ENCODE data around the gene DTX3. TPM values are rescaled to one million over a fixed set of nuclear protein-coding genes. Genes with fewer than 3 reads are reported as not detected.

The DTX3 gene
- total RNA-seq, 1 experiment from 2014 or later, result 0.37 TPM

DNA sequence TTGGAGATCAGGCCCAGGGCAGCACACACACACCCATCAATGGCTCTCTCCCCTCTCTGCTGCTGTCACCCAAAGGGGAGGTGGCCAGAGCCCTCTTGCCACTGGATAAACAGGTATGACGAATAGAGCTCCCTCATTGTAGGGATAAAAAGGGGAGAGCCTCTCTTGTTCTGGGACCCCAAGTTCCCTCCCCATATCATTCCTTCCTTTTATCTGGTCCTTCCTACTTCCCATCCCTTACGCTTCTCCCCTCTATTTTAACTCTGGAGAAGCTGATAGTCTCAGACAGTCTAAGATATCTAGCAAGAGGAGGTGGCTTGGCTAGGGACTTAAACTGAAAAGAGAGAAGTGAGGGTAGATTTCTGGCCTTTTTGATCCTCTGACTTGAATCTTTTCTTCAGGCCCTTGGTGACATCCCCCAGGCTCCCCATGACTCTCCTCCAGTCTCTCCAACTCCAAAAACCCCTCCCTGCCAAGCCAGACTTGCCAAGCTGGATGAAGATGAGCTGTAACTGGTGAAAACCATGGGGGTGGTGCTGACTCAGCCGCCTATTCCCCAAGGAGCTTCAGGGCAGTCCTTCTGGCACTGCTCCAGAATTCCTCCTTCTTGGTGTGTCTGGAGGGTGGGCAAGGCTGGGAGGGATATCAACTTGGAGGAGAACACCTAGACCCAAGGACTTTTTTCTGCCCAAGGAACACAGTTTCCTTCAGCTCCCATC is 11.9 kb downstream of the DTX3 start (continued):
- TF ChIP-seq, protein P1, sequence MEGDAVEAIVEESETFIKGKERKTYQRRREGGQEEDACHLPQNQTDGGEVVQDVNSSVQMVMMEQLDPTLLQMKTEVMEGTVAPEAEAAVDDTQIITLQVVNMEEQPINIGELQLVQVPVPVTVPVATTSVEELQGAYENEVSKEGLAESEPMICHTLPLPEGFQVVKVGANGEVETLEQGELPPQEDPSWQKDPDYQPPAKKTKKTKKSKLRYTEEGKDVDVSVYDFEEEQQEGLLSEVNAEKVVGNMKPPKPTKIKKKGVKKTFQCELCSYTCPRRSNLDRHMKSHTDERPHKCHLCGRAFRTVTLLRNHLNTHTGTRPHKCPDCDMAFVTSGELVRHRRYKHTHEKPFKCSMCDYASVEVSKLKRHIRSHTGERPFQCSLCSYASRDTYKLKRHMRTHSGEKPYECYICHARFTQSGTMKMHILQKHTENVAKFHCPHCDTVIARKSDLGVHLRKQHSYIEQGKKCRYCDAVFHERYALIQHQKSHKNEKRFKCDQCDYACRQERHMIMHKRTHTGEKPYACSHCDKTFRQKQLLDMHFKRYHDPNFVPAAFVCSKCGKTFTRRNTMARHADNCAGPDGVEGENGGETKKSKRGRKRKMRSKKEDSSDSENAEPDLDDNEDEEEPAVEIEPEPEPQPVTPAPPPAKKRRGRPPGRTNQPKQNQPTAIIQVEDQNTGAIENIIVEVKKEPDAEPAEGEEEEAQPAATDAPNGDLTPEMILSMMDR (IDR thresholded peaks at IDR 0.05 in 2 of 3, conservative IDR thresholded peaks at IDR 0.05 in 1 of 3; ENCODE audit: borderline replicate concordance in 1 of 3, insufficient read depth in 1 of 3, low read depth in 2 of 3, low read length in 2 of 3), result no peak
- no peak for TF ChIP-seq CBX3 (IDR thresholded peaks at IDR 0.05; ENCODE audit: low read depth)
- no peak for TF ChIP-seq ZFX (IDR thresholded peaks at IDR 0.05)
- TF ChIP-seq FOSL1 (IDR thresholded peaks at IDR 0.05; ENCODE audit: low read depth), result no peak
- TF ChIP-seq YY1 (IDR thresholded peaks at IDR 0.05; ENCODE audit: extremely low read depth, insufficient replicate concordance, low read depth, low read length), result no peak

DNA sequence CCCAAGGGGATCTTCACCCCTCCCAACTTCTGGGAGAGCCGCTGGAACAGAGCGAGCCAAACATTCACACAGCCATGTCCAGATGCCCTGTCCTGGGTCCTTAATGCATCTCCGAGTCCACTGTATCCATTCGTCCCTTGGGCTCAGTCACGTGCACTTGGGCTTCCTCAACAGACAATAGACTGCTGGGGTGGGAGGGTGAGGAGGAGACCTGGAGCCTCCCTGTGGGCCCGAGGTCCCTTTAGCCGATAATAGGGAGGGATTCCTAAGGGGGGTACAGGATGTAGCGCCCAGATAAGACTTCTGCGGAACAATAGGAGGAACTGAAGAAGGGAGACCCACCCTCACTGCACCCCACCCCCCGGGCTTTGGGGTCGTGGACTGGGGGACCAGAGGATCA is 13.3 kb downstream of the DTX3 start:
- no peak overlapping the region for H3K4me2 ChIP-seq (ENCODE audit: low read length)
- RAD21 ChIA-PET (ENCODE audit: low non-redundant PET in 1 of 2, low total read pairs in 2 of 2, uncharacterized antibody in 2 of 2, unreplicated experiment in 2 of 2), result no interaction called here
- intact Hi-C loops (cut with micrococcal nuclease), result no loop called here
- peaks cover 0 to 6% of the 10 kb centered on the region in 2 experiments; a peak in 1 of 4 replicates for H3K4me1 ChIP-seq (ENCODE audit: control insufficient read depth in 1 of 2, insufficient read depth in 2 of 2, low read length in 2 of 2)
- no TSS peak for BruUV-seq (replicated peaks)
- DNase-seq (ENCODE audit: low read depth, low spot score) (no peak), ATAC-seq (no peak)
- no peak overlapping the region for H3K9ac ChIP-seq (ENCODE audit: low read length)
- CTCF ChIA-PET, result no interaction called here
- H3K27me3 ChIP-seq (ENCODE audit: insufficient read depth, low read length), result no peaks in the 10 kb centered on the region; the same call in 1 of the 2 replicates
- no peaks in the 10 kb centered on the region for H4K20me1 ChIP-seq (ENCODE audit: insufficient read depth)
- TF ChIP-seq TCF7L2 (IDR thresholded peaks at IDR 0.05; ENCODE audit: borderline replicate concordance, extremely low read depth, insufficient read depth, insufficient read length) (no peak), POLR2A (IDR thresholded peaks at IDR 0.05; ENCODE audit: borderline replicate concordance, extremely low read depth, insufficient read depth, insufficient read length) (no peak), ZFX (IDR thresholded peaks at IDR 0.05) (no peak), SP1 (IDR thresholded peaks at IDR 0.05; ENCODE audit: low read depth) (no peak), ZNF274 (IDR thresholded peaks at IDR 0.05; ENCODE audit: low read depth, low read length) (no peak), CBX3 (IDR thresholded peaks at IDR 0.05; ENCODE audit: low read depth) (no peak), CEBPB (IDR thresholded peaks at IDR 0.05; ENCODE audit: low read depth) (no peak), EGR1 (IDR thresholded peaks at IDR 0.05; ENCODE audit: low read depth) (no peak), SRF (IDR thresholded peaks at IDR 0.05; ENCODE audit: low read depth) (no peak), YY1 (IDR thresholded peaks at IDR 0.05; ENCODE audit: extremely low read depth, insufficient replicate concordance, low read depth, low read length) (no peak), EZH2 (IDR thresholded peaks at IDR 0.05) (no peak), ELF1 (IDR thresholded peaks at IDR 0.05; ENCODE audit: borderline replicate concordance, low read depth) (no peak), SIN3A (IDR thresholded peaks at IDR 0.05; ENCODE audit: low read depth) (no peak), RAD21 (IDR thresholded peaks at IDR 0.05; ENCODE audit: low read depth) (no peak), EZH2phosphoT487 (IDR thresholded peaks at IDR 0.05; ENCODE audit: borderline replicate concordance) (no peak)
- TF ChIP-seq, protein P1 (IDR thresholded peaks at IDR 0.05 in 2 of 3, conservative IDR thresholded peaks at IDR 0.05 in 1 of 3; ENCODE audit: borderline replicate concordance in 1 of 3, insufficient read depth in 1 of 3, low read depth in 2 of 3, low read length in 2 of 3), result no peak
- TF ChIP-seq, protein P2, sequence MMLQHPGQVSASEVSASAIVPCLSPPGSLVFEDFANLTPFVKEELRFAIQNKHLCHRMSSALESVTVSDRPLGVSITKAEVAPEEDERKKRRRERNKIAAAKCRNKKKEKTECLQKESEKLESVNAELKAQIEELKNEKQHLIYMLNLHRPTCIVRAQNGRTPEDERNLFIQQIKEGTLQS (IDR thresholded peaks at IDR 0.05), result no peak
- TF ChIP-seq, protein P3, sequence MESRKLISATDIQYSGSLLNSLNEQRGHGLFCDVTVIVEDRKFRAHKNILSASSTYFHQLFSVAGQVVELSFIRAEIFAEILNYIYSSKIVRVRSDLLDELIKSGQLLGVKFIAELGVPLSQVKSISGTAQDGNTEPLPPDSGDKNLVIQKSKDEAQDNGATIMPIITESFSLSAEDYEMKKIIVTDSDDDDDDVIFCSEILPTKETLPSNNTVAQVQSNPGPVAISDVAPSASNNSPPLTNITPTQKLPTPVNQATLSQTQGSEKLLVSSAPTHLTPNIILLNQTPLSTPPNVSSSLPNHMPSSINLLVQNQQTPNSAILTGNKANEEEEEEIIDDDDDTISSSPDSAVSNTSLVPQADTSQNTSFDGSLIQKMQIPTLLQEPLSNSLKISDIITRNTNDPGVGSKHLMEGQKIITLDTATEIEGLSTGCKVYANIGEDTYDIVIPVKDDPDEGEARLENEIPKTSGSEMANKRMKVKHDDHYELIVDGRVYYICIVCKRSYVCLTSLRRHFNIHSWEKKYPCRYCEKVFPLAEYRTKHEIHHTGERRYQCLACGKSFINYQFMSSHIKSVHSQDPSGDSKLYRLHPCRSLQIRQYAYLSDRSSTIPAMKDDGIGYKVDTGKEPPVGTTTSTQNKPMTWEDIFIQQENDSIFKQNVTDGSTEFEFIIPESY (IDR thresholded peaks at IDR 0.05; ENCODE audit: extremely low read depth, insufficient replicate concordance, low read length), result no peak
- no peaks in the 10 kb centered on the region for H3K36me3 ChIP-seq (ENCODE audit: control insufficient read depth in 1 of 2, insufficient read depth in 2 of 2, low read length in 2 of 2)
- H2AFZ ChIP-seq (ENCODE audit: low read depth, low read length, poor library complexity, severe bottlenecking), result no peak overlapping the region
- POLR2A ChIA-PET, result no interaction called here
- no peak overlapping the region for H3K27ac ChIP-seq (ENCODE audit: low read depth, low read length)
- no peaks in the 10 kb centered on the region for H3K9me2 ChIP-seq (ENCODE audit: insufficient read depth)
- no peak overlapping the region for H3K4me3 ChIP-seq (replicated peaks in 1 of 2; ENCODE audit: low read depth in 1 of 2, low read length in 2 of 2)
- no peaks in the 10 kb centered on the region for H3K9me3 ChIP-seq (ENCODE audit: control insufficient read depth in 1 of 2, insufficient read depth in 1 of 2, low read depth in 1 of 2, low read length in 2 of 2)
- no peaks in the 10 kb centered on the region for H3K79me2 ChIP-seq (ENCODE audit: insufficient read depth, low read length)

Measured in HCT116 (cell line).